Kidney tubule cell (primary cell): ENCODE data around the gene NOTUM.
A peak's percentile ranks its signal among the peaks of the same experiment; 100 is the strongest.

Experiments used
- DNase-seq: peaks from one replicate; pipeline ENCODE4 v3.0.0-alpha.2; 2018; ENCODE audit warnings: low spot score

The NOTUM gene

DNA sequence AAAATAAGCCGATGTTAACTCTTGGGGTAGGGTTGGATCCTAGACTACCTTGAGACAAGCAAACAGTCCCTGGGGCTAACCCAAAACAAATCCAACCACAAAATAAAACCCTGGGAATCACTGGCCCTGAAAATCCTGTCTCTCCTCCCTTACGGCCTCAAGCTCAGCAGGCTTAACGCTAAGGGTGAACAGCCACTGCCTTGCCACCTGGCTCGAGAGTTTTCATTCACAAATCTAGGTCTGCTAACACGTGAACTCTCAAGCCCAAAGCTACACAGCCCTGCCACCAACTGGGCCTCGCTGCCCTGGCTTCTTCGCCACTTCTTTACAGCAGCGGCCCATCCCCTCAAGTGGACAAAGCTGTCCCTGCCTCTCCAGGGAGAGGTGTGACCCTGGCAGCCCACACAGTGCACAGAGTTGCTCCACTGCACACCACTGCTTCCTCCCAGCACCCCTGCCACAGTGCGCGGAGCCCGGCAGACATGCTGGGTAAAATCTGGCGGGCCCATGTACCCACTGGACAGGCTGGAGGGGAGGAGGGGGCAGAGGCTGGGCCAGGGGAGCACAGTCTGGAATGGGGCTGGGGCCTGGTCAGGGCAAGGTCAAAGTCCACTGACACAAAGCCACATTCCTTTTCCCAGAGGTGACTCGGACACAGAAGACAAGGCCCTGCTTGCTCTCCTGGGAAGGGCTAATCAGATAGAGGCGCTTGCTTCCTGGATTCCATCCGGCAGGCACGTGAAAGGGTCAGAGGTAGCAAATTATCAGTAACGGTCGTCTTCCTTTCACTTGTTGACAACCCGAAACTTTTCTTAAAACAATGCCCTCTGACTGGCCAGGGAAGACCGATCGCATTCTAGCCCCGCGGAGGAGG is 50.8 kb downstream of the NOTUM start:
- DNase-seq = peak; percentile 55

DNA sequence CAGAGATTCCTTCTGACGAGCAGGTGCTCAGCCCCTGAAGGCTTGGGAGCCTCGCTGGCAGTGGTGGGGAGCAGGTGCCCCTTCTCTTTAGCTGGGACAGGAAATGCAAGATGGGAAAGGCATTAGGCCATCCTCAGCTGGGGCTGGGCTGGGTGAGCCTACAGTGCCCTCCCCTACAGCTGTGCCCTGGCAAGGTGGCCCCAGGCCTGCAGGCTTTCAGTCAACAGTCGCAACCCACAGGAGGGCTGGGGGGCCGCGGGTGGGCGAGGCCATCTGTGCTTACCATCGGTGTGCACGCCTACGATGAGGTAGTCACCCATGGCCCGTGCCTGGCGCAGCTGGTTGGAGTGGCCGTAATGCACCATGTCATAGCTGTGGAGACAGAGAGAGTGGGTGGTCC is 51.8 kb downstream of the NOTUM start:
- DNase-seq = no peak

DNA sequence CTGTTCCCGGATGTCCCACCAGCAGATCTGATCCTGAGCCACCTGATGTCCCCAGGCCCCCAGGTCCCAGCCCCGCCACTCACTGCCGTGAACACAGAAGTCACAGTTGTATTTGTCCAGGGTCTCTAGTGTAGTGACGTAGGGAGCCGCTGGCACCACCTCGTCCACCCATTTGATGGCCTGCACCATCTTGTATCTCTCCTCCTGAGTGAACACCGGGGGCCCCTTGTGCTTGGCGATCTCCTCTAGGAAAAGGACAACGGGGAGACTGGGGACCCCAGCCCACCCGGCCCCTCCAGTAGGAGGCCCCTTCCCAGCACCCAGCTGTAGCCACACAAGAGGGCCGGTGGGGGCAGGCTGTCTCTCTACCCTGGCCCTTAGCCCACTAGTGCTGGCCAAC is 52.2 kb downstream of the NOTUM start:
- DNase-seq = no peak

DNA sequence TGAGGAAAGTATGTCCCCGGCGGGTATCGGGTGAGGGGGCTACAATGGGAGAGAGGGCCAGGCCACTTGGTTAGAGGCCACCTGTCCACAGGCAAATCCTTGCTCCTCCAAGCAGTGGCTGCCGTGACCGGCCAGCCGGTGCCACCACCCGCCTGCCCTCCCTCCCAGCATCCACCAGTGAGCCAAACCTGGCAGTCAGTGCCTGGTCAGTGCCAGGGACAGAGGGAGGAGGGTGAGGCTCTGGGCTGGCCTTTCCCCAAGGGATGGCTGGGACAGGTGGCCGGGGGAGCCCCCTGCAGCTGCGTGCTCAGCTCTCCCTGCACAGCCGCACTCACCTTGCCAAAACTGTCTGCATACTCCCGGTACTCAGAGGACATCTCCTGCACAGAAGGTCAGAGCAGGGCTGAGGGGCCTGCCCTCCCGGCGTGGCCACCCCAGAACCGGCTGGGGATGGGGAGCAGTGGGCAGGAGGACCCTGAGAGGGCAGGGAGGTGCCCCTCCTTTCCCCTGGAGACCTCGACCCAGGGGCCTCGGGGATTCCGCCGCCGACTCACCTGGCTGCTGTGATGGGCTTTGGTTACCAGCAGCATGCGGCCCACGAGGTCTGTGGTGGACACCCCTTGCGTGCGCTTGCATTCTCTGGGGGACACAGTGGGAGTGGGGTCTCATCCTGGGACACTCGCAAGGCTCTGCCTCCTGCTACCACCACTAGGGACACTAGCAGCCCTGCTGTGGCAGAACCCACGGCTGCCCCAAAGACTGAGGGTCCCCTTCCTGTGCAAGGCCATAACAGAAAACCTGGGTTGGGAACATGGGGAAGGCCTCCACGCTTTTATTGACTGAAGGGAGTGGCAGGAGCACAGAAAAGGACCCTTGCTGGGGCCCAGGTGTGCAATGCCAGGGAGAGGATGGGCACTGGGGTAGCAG is 53.5 kb downstream of the NOTUM start:
- no peak for DNase-seq

DNA sequence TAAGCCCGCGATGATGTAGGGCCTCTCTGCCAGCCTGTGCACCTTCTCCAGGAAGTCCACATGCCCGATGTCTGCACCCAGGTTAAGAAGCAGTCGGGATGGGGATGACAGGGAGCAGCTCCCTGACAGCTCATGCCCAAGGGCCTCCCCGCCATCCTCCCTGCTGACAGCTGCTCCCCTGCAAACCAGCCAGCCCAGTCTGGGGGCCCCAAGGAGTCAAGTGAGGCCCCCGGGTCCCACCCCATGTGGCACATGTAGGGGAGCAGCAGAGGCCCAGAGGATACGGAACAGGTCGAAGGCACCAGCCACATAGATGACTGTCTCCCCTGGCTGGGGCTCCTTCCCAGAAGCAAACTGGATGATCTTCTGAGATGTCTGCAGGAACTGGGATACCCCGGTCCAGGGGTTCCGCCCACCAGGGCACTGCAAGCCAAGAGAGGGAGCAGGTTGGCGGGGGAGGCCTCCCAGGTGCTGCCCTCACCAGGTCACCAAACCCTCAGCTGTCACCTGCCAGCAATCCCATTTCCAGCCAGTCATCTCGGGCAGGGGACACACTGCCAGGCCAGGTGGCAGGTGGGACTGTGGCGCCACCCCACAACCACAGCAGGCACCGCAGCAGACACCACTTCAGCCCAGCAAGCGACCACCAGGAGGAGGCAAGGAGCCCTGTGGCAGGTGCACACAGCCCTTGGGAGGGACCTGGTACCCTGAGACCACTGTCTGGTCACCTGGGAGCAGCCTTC is 54.3 kb downstream of the NOTUM start:
- DNase-seq = no peak

DNA sequence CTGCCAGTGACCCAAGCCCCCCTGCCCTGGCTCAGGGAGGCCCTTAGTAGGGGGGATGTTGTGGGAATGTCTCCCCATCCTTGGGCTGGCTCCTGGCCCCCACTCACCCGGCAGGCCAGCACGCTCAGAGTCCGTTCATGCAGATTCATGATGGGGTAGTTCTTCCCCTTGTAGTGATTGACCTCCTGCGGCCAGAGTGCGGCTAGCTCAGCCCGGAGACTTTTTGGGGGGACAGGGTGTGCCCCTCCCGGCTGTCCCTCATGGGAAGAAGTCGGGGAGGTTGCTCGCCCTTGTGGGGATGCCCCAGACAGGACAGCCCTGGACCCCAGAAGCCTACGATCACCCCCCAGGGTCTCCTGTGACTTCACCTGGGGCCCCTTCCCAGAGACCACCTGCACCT is 55.0 kb downstream of the NOTUM start:
- no peak for DNase-seq

DNA sequence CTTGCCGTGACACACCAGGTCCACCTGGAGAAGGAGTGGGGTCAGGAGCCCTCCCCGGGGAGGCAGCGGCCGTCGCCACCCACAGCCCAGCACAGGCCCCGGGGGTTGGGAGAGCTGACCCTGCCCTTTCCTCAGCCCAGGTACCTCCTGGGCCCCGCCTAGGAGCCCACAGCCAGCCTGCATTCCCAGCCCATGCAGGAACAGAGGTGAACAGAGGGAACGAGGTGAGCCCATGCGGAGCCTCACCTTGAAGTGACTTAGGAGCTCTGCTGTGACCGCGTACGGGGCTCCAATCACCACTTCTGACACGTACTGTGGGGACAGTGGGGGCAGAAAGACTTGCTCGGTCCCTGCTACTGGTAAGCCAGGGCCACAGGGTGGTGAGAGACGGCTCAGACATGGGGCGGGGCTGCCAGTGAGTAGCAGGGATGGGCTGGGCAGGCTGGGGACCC is 55.5 kb downstream of the NOTUM start:
- no peak for DNase-seq

DNA sequence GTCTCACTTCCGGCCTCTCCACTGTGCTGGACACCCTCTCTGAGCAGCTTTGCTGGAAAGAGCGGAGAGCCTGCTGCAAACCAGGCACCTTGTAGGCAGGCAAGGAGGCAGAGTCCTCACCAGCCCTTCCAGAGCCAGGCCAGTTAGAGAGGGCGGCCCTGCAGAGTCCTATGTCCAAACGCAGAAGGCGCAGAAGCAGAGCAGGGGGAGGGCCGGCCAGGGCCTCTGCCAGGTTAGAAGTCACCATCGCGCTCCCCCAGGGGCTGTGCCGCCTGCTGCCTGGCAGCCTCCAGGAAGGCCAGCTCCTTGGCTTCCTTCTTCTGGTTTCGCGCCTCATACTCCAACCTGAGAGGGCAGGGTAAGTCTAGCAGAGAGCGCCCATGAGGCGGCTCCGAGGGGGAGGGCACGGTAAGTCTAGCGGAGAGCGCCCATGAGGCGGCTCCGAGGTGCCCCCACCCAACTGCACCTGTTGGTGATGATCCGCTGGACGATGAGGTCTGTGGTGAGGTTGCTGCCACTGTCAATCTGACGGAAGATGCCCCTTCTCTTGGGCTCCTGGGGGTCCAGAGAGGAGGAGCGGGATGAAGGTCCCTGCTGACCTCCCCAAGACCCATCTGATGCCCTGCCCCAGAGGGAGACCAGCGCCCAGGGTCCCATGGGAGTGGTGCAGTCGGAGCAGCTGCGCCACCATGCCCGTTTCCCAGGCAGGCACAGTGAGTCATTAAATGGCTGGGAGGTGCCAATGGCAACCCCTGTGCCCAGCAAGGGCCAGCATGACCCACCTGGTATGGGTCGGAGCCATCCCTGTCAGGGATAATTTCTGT is 56.2 kb downstream of the NOTUM start:
- DNase-seq = no peak

DNA sequence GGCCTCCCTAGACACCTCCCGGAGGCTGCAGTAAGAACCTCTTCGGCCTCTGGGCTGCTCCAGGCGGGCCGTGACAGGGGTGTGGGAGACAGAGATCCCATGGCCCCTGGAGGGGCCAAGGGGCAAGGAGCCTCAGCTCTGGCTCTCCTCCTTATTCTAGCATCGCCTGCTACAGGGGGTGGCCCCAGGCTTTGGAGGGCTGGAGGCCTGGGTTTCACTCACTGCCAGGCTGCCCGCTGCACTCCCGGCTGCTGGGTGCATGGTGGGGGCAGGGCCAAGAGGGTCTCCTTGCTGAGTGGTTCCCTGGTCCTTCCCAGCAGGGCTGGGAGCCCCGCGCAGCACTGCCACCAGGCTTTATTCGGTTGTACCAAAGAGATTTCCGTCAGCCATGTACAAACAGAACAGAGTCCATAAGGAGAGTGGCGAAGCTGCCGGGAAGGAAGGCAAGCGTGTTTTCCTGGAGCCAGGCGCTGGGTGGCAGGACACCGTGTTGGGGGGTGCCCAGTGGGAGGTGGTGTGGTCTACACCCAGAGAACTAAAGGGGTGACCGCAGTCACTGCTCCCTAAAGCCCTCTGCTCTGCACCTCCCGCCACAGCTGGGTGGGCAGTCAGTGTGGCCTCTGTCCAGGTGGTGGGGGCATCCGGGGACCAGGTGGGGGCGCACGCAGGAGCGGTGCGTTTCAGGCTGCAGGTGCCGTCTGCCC is 56.9 kb downstream of the NOTUM start:
- no peak for DNase-seq

DNA sequence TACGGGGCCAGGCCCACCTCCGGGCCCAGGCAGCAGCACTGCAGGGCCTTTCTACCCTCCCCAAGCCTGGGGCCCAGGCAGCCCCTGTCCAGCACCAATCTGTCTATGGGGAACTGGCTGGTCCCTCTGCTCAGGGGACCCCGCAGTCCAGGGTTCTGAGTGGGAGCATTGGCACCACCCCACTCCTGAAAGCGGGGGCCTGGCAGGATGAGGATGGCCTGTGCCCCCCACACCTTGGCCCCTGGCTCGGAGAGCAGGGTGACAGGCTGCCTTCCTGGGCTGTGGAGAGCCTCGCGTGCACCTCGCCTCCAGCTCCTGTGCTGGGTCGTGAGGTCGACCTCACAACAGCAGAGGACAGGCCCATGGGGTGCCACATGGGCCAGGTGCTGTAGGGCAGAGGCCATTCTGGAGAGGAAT is 57.6 kb downstream of the NOTUM start:
- no peak for DNase-seq

DNA sequence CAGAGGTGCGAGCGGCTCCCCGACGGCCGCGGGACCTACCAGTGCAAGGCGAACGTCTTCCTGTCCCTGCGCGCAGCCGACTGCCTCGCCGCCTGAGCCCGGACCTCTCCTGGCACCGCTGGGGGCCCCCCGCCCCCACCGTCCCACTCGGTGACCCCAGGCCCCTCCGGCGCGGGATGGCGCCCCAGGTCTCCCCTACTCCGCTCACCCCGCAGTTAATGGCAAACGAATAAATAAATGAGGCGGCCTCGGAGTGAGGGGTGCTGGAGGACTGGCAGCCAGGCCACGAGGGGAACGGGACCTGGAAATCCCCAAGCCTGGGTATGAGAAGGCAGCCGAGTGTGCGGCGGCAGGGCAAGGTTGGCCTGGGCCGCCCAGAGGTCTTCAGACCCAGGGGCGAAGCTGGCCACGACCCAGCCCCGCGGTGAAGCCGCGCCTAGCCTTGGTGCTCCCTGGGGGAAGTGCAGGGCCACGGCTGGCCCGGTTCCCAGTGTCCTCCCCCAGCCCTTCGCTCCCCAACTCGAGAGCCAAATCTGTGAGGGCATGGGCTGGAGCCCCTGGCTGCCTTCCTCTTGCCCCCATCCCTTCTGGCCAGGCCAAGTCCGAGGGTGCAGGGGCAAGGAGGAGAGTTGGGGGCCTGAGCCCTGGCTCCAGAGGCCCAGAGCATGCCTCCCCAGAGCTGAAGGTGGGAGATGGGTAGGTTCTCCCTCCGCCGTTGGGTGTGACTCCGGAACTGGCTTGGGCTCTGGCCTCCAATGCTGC is 58.2 kb downstream of the NOTUM start:
- DNase-seq = no peak
